ENCODE data around the gene PIK3C2B.

The PIK3C2B gene

GRCh38 chr1:204479387-204480136 lies 15.0 kb downstream of the PIK3C2B start:
- DNase-seq (ENCODE audit: low read depth in 3 of 3), result no peak

- DNase-seq (ENCODE audit: low read depth in 3 of 3), result no peak
These were observed 15.7 kb downstream of the PIK3C2B start for GRCh38 chr1:204478921-204479320.

GRCh38 chr1:204478172-204478899 lies 16.3 kb downstream of the PIK3C2B start:
- DNase-seq (ENCODE audit: low read depth in 3 of 3), result no peak

- no peak for DNase-seq (ENCODE audit: low read depth in 3 of 3)
These were observed 17.4 kb downstream of the PIK3C2B start for GRCh38 chr1:204477036-204477740.

GRCh38 chr1:204476563-204476962 lies 18.0 kb downstream of the PIK3C2B start:
- DNase-seq (ENCODE audit: low read depth in 3 of 3), result no peak

GRCh38 chr1:204475656-204476432 lies 18.8 kb downstream of the PIK3C2B start:
- DNase-seq (ENCODE audit: low read depth in 3 of 3), result no peak

- DNase-seq (ENCODE audit: low read depth in 3 of 3), result no peak
These were observed 21.1 kb downstream of the PIK3C2B start for GRCh38 chr1:204473400-204473965.

- no peak for DNase-seq (ENCODE audit: low read depth in 3 of 3)
These were observed 21.9 kb downstream of the PIK3C2B start for GRCh38 chr1:204472660-204473059.

GRCh38 chr1:204471687-204472086 lies 22.9 kb downstream of the PIK3C2B start:
- no peak for DNase-seq (ENCODE audit: low read depth in 3 of 3)

- no peak for DNase-seq (ENCODE audit: low read depth in 3 of 3)
These were observed 25.3 kb downstream of the PIK3C2B start for GRCh38 chr1:204469304-204469703.

GRCh38 chr1:204468766-204469302 lies 25.8 kb downstream of the PIK3C2B start:
- no peak for DNase-seq (ENCODE audit: low read depth in 3 of 3)

- no peak for DNase-seq (ENCODE audit: low read depth in 3 of 3)
These were observed 26.4 kb downstream of the PIK3C2B start for GRCh38 chr1:204468206-204468605.

GRCh38 chr1:204466416-204467405 lies 27.9 kb downstream of the PIK3C2B start:
- DNase-seq (ENCODE audit: low read depth in 3 of 3), result no peak

GRCh38 chr1:204465546-204466415 lies 28.8 kb downstream of the PIK3C2B start:
- no peak for DNase-seq (ENCODE audit: low read depth in 3 of 3)

GRCh38 chr1:204464701-204465100 lies 29.9 kb downstream of the PIK3C2B start:
- DNase-seq (ENCODE audit: low read depth in 3 of 3), result no peak

GRCh38 chr1:204464187-204464631 lies 30.4 kb downstream of the PIK3C2B start:
- DNase-seq (ENCODE audit: low read depth in 3 of 3), result no peak

GRCh38 chr1:204463125-204464060 lies 31.2 kb downstream of the PIK3C2B start:
- DNase-seq (ENCODE audit: low read depth in 3 of 3), result no peak

- DNase-seq (ENCODE audit: low read depth in 3 of 3), result no peak
These were observed 32.4 kb downstream of the PIK3C2B start for GRCh38 chr1:204462229-204462561.

All from stimulated activated CD4-positive, alpha-beta T cell treated with anti-CD3 and anti-CD28 coated beads, TNF-alpha, amount 100 ng/mL, for 24 hours (primary cell).